AG10803 (cell line): Measurements from ENCODE around the gene TEC.
A peak's percentile ranks its signal among the peaks of the same experiment; 100 is the strongest.

Experiments
- DNase-seq: peaks from one replicate; pipeline ENCODE4 v3.0.0; 2010; ENCODE audit warnings: low read depth
- H3K4me3 ChIP-seq: 2 replicates; pipeline ENCODE4 v1.5.1; 2011; ENCODE audit warnings: mild to moderate bottlenecking, low read length, control low read depth
- TF ChIP-seq, protein P1 (sequence below): conservative IDR thresholded peaks from 2 replicates; pipeline ENCODE4 v1.5.1; 2011; ENCODE audit warnings: mild to moderate bottlenecking, low read length, control low read depth, inconsistent platforms

TEC gene

DNA sequence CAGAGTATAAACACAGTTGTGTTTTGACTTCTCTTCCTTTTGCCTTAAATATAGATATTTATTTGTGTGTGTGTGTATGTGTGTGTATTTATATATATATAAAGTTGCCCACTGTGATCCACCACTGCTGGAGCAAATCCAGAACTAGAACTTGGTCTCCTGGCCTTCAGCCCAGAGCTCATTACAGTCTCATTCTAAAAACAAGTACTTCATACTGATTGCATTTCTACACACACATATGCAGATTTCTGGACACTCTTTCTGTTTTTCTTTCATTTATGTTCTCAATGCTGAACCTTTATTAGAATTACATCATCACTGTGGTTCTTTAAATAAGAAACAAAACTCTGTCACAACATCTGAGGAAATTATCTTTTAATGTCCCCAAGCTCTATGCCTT is 136.0 kb downstream of the TEC start:
- no peak overlapping the region for H3K4me3 ChIP-seq
- TF ChIP-seq, protein P1, sequence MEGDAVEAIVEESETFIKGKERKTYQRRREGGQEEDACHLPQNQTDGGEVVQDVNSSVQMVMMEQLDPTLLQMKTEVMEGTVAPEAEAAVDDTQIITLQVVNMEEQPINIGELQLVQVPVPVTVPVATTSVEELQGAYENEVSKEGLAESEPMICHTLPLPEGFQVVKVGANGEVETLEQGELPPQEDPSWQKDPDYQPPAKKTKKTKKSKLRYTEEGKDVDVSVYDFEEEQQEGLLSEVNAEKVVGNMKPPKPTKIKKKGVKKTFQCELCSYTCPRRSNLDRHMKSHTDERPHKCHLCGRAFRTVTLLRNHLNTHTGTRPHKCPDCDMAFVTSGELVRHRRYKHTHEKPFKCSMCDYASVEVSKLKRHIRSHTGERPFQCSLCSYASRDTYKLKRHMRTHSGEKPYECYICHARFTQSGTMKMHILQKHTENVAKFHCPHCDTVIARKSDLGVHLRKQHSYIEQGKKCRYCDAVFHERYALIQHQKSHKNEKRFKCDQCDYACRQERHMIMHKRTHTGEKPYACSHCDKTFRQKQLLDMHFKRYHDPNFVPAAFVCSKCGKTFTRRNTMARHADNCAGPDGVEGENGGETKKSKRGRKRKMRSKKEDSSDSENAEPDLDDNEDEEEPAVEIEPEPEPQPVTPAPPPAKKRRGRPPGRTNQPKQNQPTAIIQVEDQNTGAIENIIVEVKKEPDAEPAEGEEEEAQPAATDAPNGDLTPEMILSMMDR = no peak
- peak; percentile 4 for DNase-seq

DNA sequence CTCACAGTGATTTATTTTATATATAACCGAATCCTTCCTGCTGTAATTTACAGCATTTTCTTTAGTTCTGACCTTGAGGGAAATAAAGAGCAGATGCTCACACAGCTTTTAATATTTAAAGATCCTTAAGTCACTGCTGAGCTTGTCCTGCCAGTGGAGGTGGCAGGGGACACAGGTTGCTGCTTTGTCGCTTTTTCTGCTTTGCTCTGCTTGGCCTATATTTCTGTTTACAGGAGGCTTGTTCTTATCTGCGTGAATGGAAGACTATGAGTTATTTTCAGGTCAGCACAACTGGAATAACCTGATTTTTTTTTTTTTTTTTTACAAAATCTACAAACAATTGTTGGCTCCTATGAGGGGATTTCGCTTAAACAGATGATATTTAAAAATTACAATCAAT is 137.9 kb downstream of the TEC start:
- H3K4me3 ChIP-seq = no peak overlapping the region
- TF ChIP-seq, protein P1 = no peak
- no peak for DNase-seq

DNA sequence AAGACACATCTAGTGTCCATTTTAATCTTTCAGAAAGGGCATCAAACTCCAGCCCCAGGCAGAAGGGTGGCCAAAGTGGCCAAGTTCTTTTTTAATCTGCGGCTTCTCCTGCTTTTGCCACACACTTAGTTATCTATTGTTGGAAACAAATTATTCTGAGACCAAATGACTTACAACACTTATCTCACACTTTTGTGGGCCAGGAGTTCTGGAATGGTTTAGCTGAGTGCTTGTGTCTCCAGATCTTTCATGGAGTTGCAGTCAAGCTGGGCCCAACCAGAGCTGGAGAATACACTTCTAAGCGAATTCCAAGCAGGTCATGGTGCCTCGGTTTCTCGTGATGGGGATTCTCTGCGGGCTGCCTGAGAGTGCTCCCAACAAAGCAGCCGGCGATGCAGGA is 139.5 kb downstream of the TEC start:
- H3K4me3 ChIP-seq = no peak overlapping the region
- no peak for DNase-seq

DNA sequence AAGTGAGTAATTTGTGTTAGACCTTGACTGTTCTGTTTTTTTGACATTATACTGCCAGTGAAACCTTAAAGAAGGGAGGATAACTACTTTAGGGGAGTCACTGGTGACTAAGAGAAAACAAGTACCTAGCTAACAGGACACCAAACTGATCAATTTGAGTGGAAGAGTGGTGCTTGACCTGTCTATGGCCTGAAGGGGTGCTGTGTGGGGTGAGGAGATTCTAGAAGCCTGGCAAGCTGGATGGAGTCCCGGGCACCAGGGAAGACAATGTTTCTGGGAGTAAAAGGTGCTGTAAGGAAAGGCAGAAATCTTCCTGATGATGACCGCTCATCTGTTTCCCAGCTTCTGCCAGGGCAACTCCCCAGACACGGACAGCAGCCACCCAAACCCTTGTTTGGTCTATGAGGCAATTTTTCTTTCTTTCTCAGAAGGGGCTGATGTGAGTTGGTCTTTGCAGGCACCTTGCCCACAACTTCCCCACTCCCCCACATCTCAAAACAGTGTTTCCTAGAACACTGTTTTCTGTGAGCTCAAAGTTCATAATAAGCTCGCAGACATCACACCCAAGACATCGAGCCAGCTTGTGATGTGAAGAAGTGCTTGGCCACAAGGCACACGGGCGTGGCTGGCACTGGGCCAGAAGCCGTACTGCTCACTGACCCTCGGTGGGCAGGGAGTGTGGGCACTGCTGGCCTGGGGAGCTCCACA is 140.2 kb downstream of the TEC start:
- H3K4me3 ChIP-seq = no peak overlapping the region
- DNase-seq = no peak
- TF ChIP-seq, protein P1 = no peak; the same call in 1 of the 2 replicates

More for the DNA sequence above, 139.5 kb downstream of the TEC start:
- TF ChIP-seq, protein P1 = no peak

DNA sequence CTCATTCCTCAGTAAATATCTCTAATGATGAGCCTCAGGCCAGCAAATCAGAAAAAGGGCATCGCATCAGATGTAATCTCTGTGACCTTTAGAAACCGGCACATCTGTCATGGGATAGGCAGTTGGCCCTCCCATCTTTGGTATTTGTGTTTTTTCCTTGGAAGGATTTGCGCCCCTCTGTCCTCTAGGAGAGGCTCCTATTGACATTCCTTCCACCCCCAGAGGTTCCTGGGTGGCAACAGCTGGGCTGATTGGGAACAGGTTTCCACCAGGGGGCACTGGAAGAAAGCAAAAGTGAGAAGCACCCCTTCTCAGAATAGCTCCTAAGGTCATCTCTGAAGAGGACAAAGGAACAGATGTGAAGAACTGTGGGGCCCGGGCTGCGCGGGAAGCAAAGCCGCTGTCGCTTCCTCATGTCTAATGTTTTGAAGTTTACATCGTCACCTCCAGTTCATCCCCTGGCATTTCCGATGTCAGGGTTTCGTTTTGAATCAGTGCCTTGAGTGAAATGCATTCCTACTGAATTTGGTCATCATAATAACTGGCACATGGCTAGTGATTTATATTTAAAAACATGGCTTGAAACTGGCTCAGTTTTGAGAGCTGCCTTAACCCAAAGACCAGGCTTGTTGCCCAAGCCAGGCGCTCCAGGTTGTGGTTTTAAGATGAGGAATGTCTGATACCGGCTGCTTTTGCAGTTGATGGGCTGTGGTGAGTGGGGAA is 141.8 kb downstream of the TEC start:
- TF ChIP-seq, protein P1 = peak; percentile 63
- peak overlapping the region; percentile 11; the same call in 1 of the 2 replicates for H3K4me3 ChIP-seq
- peak; percentile 98 for DNase-seq

DNA sequence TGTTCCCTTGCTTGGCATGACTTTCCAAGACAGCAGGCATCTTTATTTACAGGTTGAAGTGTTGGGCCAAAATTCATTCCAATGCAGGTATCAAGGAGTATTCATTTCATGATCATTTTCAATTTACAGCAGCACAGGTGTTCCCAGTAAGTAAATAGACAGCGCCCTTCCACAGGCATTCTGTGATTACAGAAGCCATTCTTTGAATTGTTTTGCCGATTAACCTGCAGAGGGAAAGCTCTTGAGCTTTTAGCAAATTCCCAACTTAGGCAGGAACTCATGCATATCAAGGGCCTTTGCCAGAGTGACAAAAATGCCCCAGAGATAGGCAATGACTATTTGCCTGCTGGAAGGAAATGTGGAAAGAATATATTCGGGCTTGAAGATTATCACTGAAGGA is 142.4 kb downstream of the TEC start:
- no peak overlapping the region for H3K4me3 ChIP-seq
- DNase-seq = no peak
- TF ChIP-seq, protein P1 = no peak

DNA sequence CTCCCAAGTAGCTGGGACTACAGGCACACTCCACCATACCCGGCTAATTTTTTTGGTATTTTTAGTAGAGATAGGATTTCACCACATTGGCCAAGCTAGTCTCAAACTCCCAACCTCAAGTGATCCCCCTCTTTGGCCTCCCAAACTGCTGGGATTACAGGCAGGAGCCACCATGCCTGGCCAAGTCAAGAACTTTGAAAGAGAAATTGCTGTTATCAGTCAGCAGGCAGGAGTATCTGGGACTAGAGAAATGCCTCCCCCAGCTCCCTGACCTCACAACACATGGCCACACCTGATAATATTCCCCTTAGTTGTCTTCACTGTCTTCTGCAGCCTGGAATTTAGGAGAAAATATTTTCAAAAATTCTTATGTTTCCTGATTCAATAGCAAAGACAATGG is 143.0 kb downstream of the TEC start:
- DNase-seq = no peak
- H3K4me3 ChIP-seq = no peak overlapping the region
- TF ChIP-seq, protein P1 = no peak
